ENCODE measurements around the gene SPRR1A. TPM values are rescaled to one million over a fixed set of nuclear protein-coding genes. Genes with fewer than 3 reads are reported as not detected.

Gene SPRR1A
- total and polyA plus RNA-seq, 10 of the 15 experiments (the other 5 are each of a cell fraction or from before 2014, with no cell fraction given), result not detected

- TF ChIP-seq ZBTB4 (CRISPR knock-in tag; IDR thresholded peaks at IDR 0.05) (no peak), TCF12 (IDR thresholded peaks at IDR 0.05; ENCODE audit: low read depth, low read length) (no peak), SRF (IDR thresholded peaks at IDR 0.05; ENCODE audit: low read depth in 2 of 2, low read length in 2 of 2) (no peak), POLR2AphosphoS2 (IDR thresholded peaks at IDR 0.05; ENCODE audit: low read depth, low read length) (no peak), PRDM15 (CRISPR knock-in tag; IDR thresholded peaks at IDR 0.05) (no peak)
These were observed 24.6 kb upstream of the SPRR1A start (continued) for GRCh38 chr1:152959273-152959672.

Data from GM12878 (cell line).